ENCODE results near the gene RBM17.

DNA sequence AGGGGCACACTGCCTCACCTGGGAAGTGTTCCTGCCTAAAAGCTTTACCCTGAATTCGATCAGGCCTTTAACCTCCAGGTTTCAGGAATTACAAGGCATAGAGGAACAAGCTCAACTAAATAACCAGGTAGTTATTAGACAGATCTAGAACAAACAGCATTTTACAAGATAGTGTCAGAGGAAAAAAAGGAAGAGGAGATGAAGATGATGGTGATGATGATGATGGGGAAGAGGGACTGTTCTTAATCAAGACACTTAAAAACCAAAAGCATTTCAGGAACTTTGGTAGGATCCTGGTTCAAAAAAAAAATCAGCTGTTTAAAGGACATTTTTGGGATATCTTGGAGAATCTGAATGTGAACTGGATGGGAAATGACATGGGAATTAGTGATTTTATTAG, 11.5 kb downstream of the RBM17 start:
- TF ChIP-seq, protein P1, sequence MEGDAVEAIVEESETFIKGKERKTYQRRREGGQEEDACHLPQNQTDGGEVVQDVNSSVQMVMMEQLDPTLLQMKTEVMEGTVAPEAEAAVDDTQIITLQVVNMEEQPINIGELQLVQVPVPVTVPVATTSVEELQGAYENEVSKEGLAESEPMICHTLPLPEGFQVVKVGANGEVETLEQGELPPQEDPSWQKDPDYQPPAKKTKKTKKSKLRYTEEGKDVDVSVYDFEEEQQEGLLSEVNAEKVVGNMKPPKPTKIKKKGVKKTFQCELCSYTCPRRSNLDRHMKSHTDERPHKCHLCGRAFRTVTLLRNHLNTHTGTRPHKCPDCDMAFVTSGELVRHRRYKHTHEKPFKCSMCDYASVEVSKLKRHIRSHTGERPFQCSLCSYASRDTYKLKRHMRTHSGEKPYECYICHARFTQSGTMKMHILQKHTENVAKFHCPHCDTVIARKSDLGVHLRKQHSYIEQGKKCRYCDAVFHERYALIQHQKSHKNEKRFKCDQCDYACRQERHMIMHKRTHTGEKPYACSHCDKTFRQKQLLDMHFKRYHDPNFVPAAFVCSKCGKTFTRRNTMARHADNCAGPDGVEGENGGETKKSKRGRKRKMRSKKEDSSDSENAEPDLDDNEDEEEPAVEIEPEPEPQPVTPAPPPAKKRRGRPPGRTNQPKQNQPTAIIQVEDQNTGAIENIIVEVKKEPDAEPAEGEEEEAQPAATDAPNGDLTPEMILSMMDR (IDR thresholded peaks at IDR 0.05) = no peak
- no peak for TF ChIP-seq POLR2A (IDR thresholded peaks at IDR 0.05)
- TF ChIP-seq POLR2AphosphoS5 (IDR thresholded peaks at IDR 0.05) = no peak
- TF ChIP-seq EP300 (IDR thresholded peaks at IDR 0.05) = no peak
